GM18519 (cell line): ENCODE data around the gene ATG9A.
A peak's percentile ranks its signal among the peaks of the same experiment; 100 is the strongest.

ENCODE experiments used
- ATAC-seq: cut with Tn5 transposase; IDR thresholded peaks from one replicate; pipeline ENCODE4 v1.9.1; 2021; ENCODE audit warnings: mild to moderate bottlenecking, moderate library complexity; ENCODE audit not compliant: unreplicated experiment, low FRiP score

The ATG9A gene

GRCh38 chr2:219252900-219253752 is 23.7 kb upstream of the ATG9A start, which contains the start of gene TUBA4B:
TSS of gene TUBA4B (plus strand) at chr2:219253243. CDS start at chr2:219253408, 165 bp downstream.
- ATAC-seq, result peak; percentile 8

GRCh38 chr2:219252570-219252899 is 23.1 kb upstream of the ATG9A start:
- no peak for ATAC-seq

- no peak for ATAC-seq
Observed at GRCh38 chr2:219252084-219252483, 22.6 kb upstream of the ATG9A start.

- no peak for ATAC-seq
Observed at GRCh38 chr2:219251656-219252055, 22.2 kb upstream of the ATG9A start.

GRCh38 chr2:219250049-219250781 is 20.8 kb upstream of the ATG9A start:
- ATAC-seq, result no peak

GRCh38 chr2:219249203-219249980 is 20.0 kb upstream of the ATG9A start:
- ATAC-seq, result no peak

- ATAC-seq, result no peak
Observed at GRCh38 chr2:219248845-219249202, 19.4 kb upstream of the ATG9A start.

- no peak for ATAC-seq
Observed at GRCh38 chr2:219247678-219248642, 18.5 kb upstream of the ATG9A start.

GRCh38 chr2:219246559-219246958 is 17.1 kb upstream of the ATG9A start:
- no peak for ATAC-seq

GRCh38 chr2:219245899-219246230 is 16.4 kb upstream of the ATG9A start:
- ATAC-seq, result no peak

- peak; percentile 77 for ATAC-seq
Observed at GRCh38 chr2:219245148-219245898, 15.9 kb upstream of the ATG9A start, which contains the start of the genes GLB1L and STK16. TSS of gene GLB1L (minus strand) at chr2:219245444. CDS start at chr2:219243573, 1,871 bp downstream. TSS of gene STK16 (plus strand) at chr2:219245479. CDS start at chr2:219246000, 521 bp downstream.

- no peak for ATAC-seq
Observed at GRCh38 chr2:219244789-219245147, 15.3 kb upstream of the ATG9A start.

- ATAC-seq, result no peak
Observed at GRCh38 chr2:219243291-219243761, 13.9 kb upstream of the ATG9A start.

- ATAC-seq, result no peak
Observed at GRCh38 chr2:219234331-219234730, 4.9 kb upstream of the ATG9A start.

- no peak for ATAC-seq
Observed at GRCh38 chr2:219230059-219230540, 664 bp upstream of the ATG9A start.

GRCh38 chr2:219228911-219229304 is 528 bp downstream of the ATG9A start:
- no peak for ATAC-seq

GRCh38 chr2:219228041-219228910 is 1.2 kb downstream of the ATG9A start:
- no peak for ATAC-seq

- ATAC-seq, result no peak
Observed at GRCh38 chr2:219225350-219225749, 4.1 kb downstream of the ATG9A start.
